Caco-2 (cell line): ENCODE measurements around the gene IMMP2L. TPM values are rescaled to one million over a fixed set of nuclear protein-coding genes. Genes with fewer than 3 reads are reported as not detected.

Source experiments
- BruUV-seq: library from RNA; stranded (reverse); fragments of 400-500 nt; replicated peaks from 2 replicates; lab custom pipeline; 2021; lab: Mats Ljungman, UMichigan
- CTCF ChIA-PET: fragments of 300-600 bp; sonication (Branson Sonifier 250); formaldehyde crosslinking; loops from one replicate; lab custom pipeline; 2022; ENCODE audit warnings: antibody characterized with exemption; lab: Charles Lee
- POLR2A ChIA-PET: fragments of 300-600 bp; sonication (Branson Sonifier 250); formaldehyde crosslinking; loops from one replicate; lab custom pipeline; 2022; ENCODE audit warnings: antibody characterized with exemption; lab: Charles Lee
- DNase-seq, 2 experiments: peaks; one replicate each; pipeline versions ENCODE4 v3.0.0 to v3.0.0-alpha.2; 2020 to 2022
- H3K27me3 ChIP-seq: replicated peaks from 2 replicates; pipeline ENCODE4 v1.6.0; 2011; ENCODE audit warnings: low read length; ENCODE audit not compliant: control insufficient read depth, insufficient read depth
- H3K36me3 ChIP-seq: 2 replicates; pipeline ENCODE4 v1.5.1; 2011; ENCODE audit warnings: low read length; ENCODE audit not compliant: control insufficient read depth, insufficient read depth
- H3K4me1 ChIP-seq: fragments of 250-450 bp; sonication (Bioruptor Pico); 2 replicates; pipeline ENCODE4 v1.5.1; 2020; ENCODE audit warnings: mild to moderate bottlenecking
- H3K4me3 ChIP-seq: 2 replicates; pipeline ENCODE4 v1.5.1; 2011; ENCODE audit warnings: low read depth, mild to moderate bottlenecking, control low read depth, low read length
- H3K9me3 ChIP-seq: fragments of 250-450 bp; sonication (Bioruptor Pico); 2 replicates; pipeline ENCODE4 v1.5.1; 2020; ENCODE audit warnings: mild to moderate bottlenecking, moderate library complexity
- H3K27ac Mint-ChIP-seq: one replicate; pipeline ENCODE4 v1.8.0; 2022; ENCODE audit warnings: mixed read lengths; ENCODE audit not compliant: unreplicated experiment
- H3K27me3 Mint-ChIP-seq: one replicate; pipeline ENCODE4 v1.8.0; 2022; ENCODE audit warnings: mixed read lengths; ENCODE audit not compliant: insufficient read depth, unreplicated experiment
- H3K36me3 Mint-ChIP-seq: one replicate; pipeline ENCODE4 v1.8.0; 2022; ENCODE audit warnings: mild to moderate bottlenecking, mixed read lengths; ENCODE audit not compliant: insufficient read depth, unreplicated experiment
- H3K4me1 Mint-ChIP-seq: one replicate; pipeline ENCODE4 v1.8.0; 2022; ENCODE audit warnings: low read depth, mixed read lengths; ENCODE audit not compliant: unreplicated experiment
- H3K4me3 Mint-ChIP-seq: one replicate; pipeline ENCODE4 v1.8.0; 2022; ENCODE audit warnings: mild to moderate bottlenecking, moderate library complexity, mixed read lengths; ENCODE audit not compliant: unreplicated experiment
- H3K9me3 Mint-ChIP-seq: one replicate; pipeline ENCODE4 v1.8.0; 2022; ENCODE audit warnings: mixed read lengths; ENCODE audit not compliant: unreplicated experiment
- intact Hi-C: fragments of 100-400 bp; cut with micrococcal nuclease; formaldehyde crosslinking; loops from one replicate; pipeline ENCODE4 v1.10.0; 2022; ENCODE audit not compliant: unreplicated experiment
- total RNA-seq: library from RNA; stranded (reverse); gene quantifications from 2 replicates; pipeline ENCODE4 v1.2.3, GENCODE V29; 2022
- TF ChIP-seq, protein P1 (sequence below), 2 experiments: fragments of 200-600 bp in 1 of 2; IDR thresholded peaks; 1 replicate in 1 of 2; 2 replicates in 1 of 2; pipeline versions ENCODE4 v1.5.1 to v1.8.0; 2011 to 2022; ENCODE audit warnings: antibody characterized with exemption in 1 of 2, control low read depth in 1 of 2, inconsistent platforms in 1 of 2, low read depth in 1 of 2, low read length in 1 of 2, mild to moderate bottlenecking in 1 of 2, moderate library complexity in 1 of 2; ENCODE audit not compliant: insufficient read depth in 1 of 2, severe bottlenecking in 1 of 2, unreplicated experiment in 1 of 2

Gene IMMP2L
- total RNA-seq, 1 experiment from 2014 or later: 9.5 TPM

DNA sequence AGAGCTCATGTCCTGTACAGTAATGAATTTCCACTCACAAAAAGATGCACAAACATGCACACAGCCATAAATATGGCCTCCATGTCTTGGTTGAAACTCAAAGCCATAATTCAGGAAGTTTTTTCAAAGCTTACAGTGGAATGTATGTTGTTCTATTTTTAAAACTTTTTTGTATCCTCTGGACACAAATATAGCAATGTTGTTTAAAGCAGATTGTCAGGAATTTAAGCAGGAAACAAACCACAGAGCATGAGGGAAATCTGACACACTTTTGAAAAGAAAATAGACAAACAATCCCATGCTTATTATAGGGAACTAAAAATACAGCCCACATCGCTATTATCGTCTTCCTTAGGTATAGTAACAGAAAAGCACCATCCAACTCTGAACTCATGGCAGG, 449.9 kb downstream of the IMMP2L start:
- H3K36me3 ChIP-seq: no peaks in the 10 kb centered on the region
- peaks cover 9% of the 10 kb centered on the region for H3K9me3 Mint-ChIP-seq
- H3K27ac Mint-ChIP-seq: no peak overlapping the region
- BruUV-seq: no TSS peak
- DNase-seq: no peak
- intact Hi-C loops: no loop called here
- POLR2A ChIA-PET: no interaction called here
- H3K4me1 ChIP-seq: peaks cover 14% of the 10 kb centered on the region
- H3K27me3 ChIP-seq: no peaks in the 10 kb centered on the region
- H3K4me1 Mint-ChIP-seq: peaks cover 11% of the 10 kb centered on the region
- no peaks in the 10 kb centered on the region for H3K9me3 ChIP-seq
- no peak overlapping the region for H3K4me3 Mint-ChIP-seq
- CTCF ChIA-PET: no interaction called here
- no peaks in the 10 kb centered on the region for H3K27me3 Mint-ChIP-seq
- H3K36me3 Mint-ChIP-seq: no peaks in the 10 kb centered on the region
- no peak overlapping the region for H3K4me3 ChIP-seq
- TF ChIP-seq, protein P1, sequence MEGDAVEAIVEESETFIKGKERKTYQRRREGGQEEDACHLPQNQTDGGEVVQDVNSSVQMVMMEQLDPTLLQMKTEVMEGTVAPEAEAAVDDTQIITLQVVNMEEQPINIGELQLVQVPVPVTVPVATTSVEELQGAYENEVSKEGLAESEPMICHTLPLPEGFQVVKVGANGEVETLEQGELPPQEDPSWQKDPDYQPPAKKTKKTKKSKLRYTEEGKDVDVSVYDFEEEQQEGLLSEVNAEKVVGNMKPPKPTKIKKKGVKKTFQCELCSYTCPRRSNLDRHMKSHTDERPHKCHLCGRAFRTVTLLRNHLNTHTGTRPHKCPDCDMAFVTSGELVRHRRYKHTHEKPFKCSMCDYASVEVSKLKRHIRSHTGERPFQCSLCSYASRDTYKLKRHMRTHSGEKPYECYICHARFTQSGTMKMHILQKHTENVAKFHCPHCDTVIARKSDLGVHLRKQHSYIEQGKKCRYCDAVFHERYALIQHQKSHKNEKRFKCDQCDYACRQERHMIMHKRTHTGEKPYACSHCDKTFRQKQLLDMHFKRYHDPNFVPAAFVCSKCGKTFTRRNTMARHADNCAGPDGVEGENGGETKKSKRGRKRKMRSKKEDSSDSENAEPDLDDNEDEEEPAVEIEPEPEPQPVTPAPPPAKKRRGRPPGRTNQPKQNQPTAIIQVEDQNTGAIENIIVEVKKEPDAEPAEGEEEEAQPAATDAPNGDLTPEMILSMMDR (IDR thresholded peaks at IDR 0.05; ENCODE audit: insufficient read depth in 1 of 2, low read depth in 1 of 2, low read length in 1 of 2, severe bottlenecking in 1 of 2, unreplicated experiment in 1 of 2): no peak

DNA sequence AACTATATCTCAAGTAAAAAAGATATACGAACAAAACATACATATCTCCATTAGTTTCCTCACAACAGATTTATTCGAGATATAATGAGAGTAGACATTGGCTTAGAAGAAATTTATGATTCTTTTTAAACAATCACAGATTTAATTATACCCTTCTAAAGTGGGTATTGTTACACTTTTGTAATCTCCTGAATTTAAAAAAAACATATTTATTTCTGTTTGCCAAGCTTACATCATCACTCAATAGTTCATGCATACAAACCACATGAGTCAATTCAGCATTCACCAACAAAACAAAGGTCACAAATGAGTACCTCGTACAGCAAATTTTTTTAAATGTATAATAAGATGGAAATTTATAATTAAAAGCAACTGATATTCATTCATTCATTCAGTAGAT, 453.8 kb downstream of the IMMP2L start:
- DNase-seq: no peak
- H3K9me3 Mint-ChIP-seq: peaks cover 9% of the 10 kb centered on the region
- Histone ChIP-seq H3K9me3 (no peaks in the 10 kb centered on the region), H3K36me3 (no peaks in the 10 kb centered on the region), H3K4me1 (peaks cover 5% of the 10 kb centered on the region), H3K27me3 (no peaks in the 10 kb centered on the region), H3K4me3 (no peak overlapping the region)
- H3K4me3 Mint-ChIP-seq: no peak overlapping the region
- CTCF ChIA-PET: no interaction called here
- H3K27ac Mint-ChIP-seq: no peak overlapping the region
- intact Hi-C loops: no loop called here
- TF ChIP-seq, protein P1 (IDR thresholded peaks at IDR 0.05; ENCODE audit: insufficient read depth in 1 of 2, low read depth in 1 of 2, low read length in 1 of 2, severe bottlenecking in 1 of 2, unreplicated experiment in 1 of 2): no peak
- H3K36me3 Mint-ChIP-seq: no peaks in the 10 kb centered on the region
- no TSS peak for BruUV-seq
- H3K27me3 Mint-ChIP-seq: no peaks in the 10 kb centered on the region
- peaks cover 3% of the 10 kb centered on the region for H3K4me1 Mint-ChIP-seq
- POLR2A ChIA-PET: no interaction called here

DNA sequence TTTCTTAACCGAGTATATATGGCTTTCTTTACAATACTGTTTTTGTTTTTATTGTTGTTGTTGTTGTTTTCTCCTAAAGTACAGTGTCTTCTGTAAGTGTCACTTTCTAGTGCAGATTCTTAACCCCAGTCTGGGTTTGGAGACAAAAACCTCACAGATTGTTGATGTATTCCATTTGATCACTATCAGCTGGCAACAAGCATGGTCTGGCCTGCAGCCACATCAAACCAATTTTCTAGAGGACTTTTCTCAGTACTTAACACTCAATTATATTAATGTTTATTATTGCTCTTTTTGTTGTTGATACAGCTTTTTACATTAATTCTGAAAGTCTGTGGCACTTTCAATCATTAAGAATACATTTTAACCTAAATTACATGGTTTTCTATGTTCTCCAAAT, 454.3 kb downstream of the IMMP2L start:
- Mint-ChIP-seq H3K4me1 (no peaks in the 10 kb centered on the region), H3K9me3 (peaks cover 9% of the 10 kb centered on the region), H3K36me3 (no peaks in the 10 kb centered on the region), H3K27me3 (no peaks in the 10 kb centered on the region), H3K27ac (no peak overlapping the region), H3K4me3 (no peak overlapping the region)
- ChIA-PET CTCF (no interaction called here), POLR2A (no interaction called here)
- H3K9me3 ChIP-seq: no peaks in the 10 kb centered on the region
- H3K4me1 ChIP-seq: peaks cover under 1% of the 10 kb centered on the region; the same call in 1 of the 2 replicates
- no TSS peak for BruUV-seq
- H3K36me3 ChIP-seq: no peaks in the 10 kb centered on the region
- TF ChIP-seq, protein P1 (IDR thresholded peaks at IDR 0.05; ENCODE audit: insufficient read depth in 1 of 2, low read depth in 1 of 2, low read length in 1 of 2, severe bottlenecking in 1 of 2, unreplicated experiment in 1 of 2): no peak
- intact Hi-C loops: no loop called here
- no peaks in the 10 kb centered on the region for H3K27me3 ChIP-seq
- no peak for DNase-seq
- H3K4me3 ChIP-seq: no peak overlapping the region
